Glutamatergic neuron (in vitro differentiated cells): ENCODE results near the gene IFI6. TPM values are rescaled to one million over a fixed set of nuclear protein-coding genes. Genes with fewer than 3 reads are reported as not detected.
"Not testable (repeated sequence)": the region's sequence is repeated elsewhere in the genome, so short reads cannot be mapped to it uniquely, and the experiment has no call there.

Experiments used
- DNase-seq: peaks from one replicate; pipeline ENCODE4 v3.0.0; 2022
- H3K27ac Mint-ChIP-seq: one replicate; pipeline ENCODE4 v1.8.0; 2020; ENCODE audit warnings: mild to moderate bottlenecking, mixed read lengths, inconsistent platforms; ENCODE audit not compliant: unreplicated experiment
- H3K27me3 Mint-ChIP-seq: one replicate; pipeline ENCODE4 v1.8.0; 2020; ENCODE audit warnings: mild to moderate bottlenecking, moderate library complexity, mixed read lengths, inconsistent platforms; ENCODE audit not compliant: unreplicated experiment
- H3K36me3 Mint-ChIP-seq: one replicate; pipeline ENCODE4 v1.8.0; 2020; ENCODE audit warnings: mild to moderate bottlenecking, mixed read lengths, inconsistent platforms; ENCODE audit not compliant: unreplicated experiment
- H3K4me1 Mint-ChIP-seq: one replicate; pipeline ENCODE4 v1.8.0; 2020; ENCODE audit warnings: mild to moderate bottlenecking, low read depth, mixed read lengths, inconsistent platforms; ENCODE audit not compliant: unreplicated experiment
- H3K4me3 Mint-ChIP-seq: one replicate; pipeline ENCODE4 v1.8.0; 2020; ENCODE audit warnings: mild to moderate bottlenecking, mixed read lengths, inconsistent platforms; ENCODE audit not compliant: unreplicated experiment
- H3K9me3 Mint-ChIP-seq: one replicate; pipeline ENCODE4 v1.8.0; 2020; ENCODE audit warnings: mild to moderate bottlenecking, moderate library complexity, mixed read lengths, inconsistent platforms; ENCODE audit not compliant: unreplicated experiment
- total RNA-seq: library from RNA; stranded (reverse); fragmentation: NEBNext Ultra II Directional; extraction: Animal tissue kit (Norgen Biotek cat#: 25700); gene quantifications from one replicate; pipeline ENCODE4 v1.2.1, GENCODE V29; 2021; ENCODE audit not compliant: unreplicated experiment
- TF ChIP-seq, protein P1 (sequence below): fragments of 200-600 bp; sonication (generic); IDR thresholded peaks from one replicate; pipeline ENCODE4 v1.5.0; 2021; ENCODE audit not compliant: partially characterized antibody, unreplicated experiment

Gene IFI6
- total RNA-seq, 1 donor from 2014 or later = 1.4 TPM

DNA sequence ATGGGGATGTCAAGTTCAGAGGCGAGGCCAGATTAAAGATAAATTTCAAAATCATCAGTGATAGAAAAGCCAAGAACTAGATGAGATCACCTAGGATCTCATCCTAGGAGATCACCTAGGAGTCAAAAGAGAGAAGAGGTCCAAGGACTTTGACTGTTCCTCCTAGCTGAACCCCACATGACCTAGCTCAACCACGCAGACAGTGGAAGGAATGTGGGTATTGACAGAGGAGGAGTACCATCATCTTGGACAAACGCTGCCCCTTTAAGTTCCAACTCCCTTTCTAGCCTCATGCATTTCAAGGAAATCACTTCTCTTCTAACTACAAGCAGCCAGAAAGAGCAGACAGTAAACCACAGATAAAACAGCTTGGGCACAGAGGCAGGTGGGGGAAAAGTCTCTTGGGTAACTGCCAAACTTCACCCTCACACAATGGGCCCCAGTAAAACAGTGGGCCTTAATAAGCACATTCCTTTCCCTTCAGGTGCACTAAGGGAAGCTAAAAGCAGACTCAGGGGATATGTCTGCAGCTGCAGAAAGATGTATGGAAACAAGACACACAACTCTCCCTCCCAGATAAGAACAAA lies 41.2 kb upstream of the IFI6 start:
- no peak for DNase-seq
- H3K36me3 Mint-ChIP-seq = peaks cover 5% of the 10 kb centered on the region
- TF ChIP-seq, protein P1, sequence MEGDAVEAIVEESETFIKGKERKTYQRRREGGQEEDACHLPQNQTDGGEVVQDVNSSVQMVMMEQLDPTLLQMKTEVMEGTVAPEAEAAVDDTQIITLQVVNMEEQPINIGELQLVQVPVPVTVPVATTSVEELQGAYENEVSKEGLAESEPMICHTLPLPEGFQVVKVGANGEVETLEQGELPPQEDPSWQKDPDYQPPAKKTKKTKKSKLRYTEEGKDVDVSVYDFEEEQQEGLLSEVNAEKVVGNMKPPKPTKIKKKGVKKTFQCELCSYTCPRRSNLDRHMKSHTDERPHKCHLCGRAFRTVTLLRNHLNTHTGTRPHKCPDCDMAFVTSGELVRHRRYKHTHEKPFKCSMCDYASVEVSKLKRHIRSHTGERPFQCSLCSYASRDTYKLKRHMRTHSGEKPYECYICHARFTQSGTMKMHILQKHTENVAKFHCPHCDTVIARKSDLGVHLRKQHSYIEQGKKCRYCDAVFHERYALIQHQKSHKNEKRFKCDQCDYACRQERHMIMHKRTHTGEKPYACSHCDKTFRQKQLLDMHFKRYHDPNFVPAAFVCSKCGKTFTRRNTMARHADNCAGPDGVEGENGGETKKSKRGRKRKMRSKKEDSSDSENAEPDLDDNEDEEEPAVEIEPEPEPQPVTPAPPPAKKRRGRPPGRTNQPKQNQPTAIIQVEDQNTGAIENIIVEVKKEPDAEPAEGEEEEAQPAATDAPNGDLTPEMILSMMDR = no peak
- no peaks in the 10 kb centered on the region for H3K27me3 Mint-ChIP-seq
- H3K4me1 Mint-ChIP-seq = no peaks in the 10 kb centered on the region
- H3K4me3 Mint-ChIP-seq = no peak overlapping the region
- H3K27ac Mint-ChIP-seq = no peak overlapping the region
- H3K9me3 Mint-ChIP-seq = no peaks in the 10 kb centered on the region

DNA sequence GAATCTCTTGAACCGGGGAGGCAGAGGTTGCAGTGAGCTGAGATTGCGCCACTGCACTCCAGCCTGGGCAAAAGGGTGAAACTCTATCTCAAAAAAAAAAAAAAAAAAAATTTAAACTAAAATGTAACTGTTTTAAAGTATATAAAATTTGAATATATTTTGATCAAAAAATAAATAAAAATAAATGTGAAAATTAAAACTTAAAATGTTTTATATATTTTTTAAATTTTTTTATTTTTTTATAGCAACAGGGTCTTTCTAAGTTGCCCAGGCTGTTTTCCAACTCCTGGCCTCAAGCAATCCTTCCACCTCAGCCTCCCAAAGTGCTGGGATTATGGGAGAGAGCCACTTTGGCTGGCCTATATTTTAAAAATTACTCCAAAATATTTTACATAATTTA lies 38.6 kb upstream of the IFI6 start:
- no peak for DNase-seq
- no peaks in the 10 kb centered on the region for H3K27me3 Mint-ChIP-seq
- no peaks in the 10 kb centered on the region for H3K4me1 Mint-ChIP-seq
- H3K4me3 Mint-ChIP-seq = no peak overlapping the region
- H3K27ac Mint-ChIP-seq = no peak overlapping the region
- no peaks in the 10 kb centered on the region for H3K9me3 Mint-ChIP-seq
- TF ChIP-seq, protein P1 = no peak
- no peaks in the 10 kb centered on the region for H3K36me3 Mint-ChIP-seq

DNA sequence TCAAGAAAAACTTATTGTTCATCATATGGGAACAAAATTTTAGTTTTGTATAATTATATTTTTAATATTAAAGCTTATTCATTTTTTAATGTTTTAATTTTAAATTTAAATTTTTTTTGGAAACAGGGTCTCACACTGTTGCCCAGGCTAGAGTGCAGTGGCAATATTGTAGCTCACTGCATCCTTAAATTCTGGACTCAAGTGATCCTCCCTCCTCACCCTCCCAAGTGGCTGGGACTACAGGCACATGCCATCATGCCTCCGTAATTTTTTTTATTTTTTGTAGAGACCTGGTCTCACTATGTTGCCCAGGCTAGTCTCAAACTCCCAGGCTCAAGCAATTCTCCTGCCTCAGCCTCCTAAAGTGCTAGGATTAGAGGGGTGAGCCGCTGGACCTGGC lies 33.6 kb upstream of the IFI6 start:
- H3K9me3 Mint-ChIP-seq = peaks cover 7% of the 10 kb centered on the region
- TF ChIP-seq, protein P1 = no peak
- H3K36me3 Mint-ChIP-seq = no peaks in the 10 kb centered on the region
- no peak overlapping the region for H3K4me3 Mint-ChIP-seq
- no peaks in the 10 kb centered on the region for H3K27me3 Mint-ChIP-seq
- no peak for DNase-seq
- H3K27ac Mint-ChIP-seq = no peak overlapping the region
- H3K4me1 Mint-ChIP-seq = no peaks in the 10 kb centered on the region

DNA sequence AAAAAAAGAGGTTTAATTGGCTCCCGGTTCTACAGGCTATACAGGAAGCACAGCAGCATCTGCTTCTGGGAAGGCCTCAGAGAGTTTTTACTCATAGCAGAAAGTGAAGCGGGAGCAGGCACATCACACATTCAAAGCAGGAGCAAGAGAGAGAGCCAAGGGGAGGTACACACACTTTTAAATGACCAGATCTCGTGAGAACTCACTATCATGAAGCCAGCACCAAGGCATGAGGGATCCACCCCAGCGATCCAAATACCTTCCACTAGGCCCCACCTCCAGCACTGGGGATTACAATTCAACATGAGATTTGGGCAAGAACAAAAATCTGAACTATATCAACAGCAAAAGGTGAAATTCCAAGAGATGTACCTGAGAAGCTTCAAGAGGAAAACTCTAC lies 33.0 kb upstream of the IFI6 start:
- TF ChIP-seq, protein P1 = no peak
- H3K36me3 Mint-ChIP-seq = no peaks in the 10 kb centered on the region
- no peak for DNase-seq
- no peak overlapping the region for H3K27ac Mint-ChIP-seq
- no peaks in the 10 kb centered on the region for H3K4me1 Mint-ChIP-seq
- no peak overlapping the region for H3K4me3 Mint-ChIP-seq
- no peaks in the 10 kb centered on the region for H3K27me3 Mint-ChIP-seq
- H3K9me3 Mint-ChIP-seq = peaks cover 7% of the 10 kb centered on the region

GRCh38 chr1:27696835-27697234 lies 24.8 kb upstream of the IFI6 start:
- not testable (repeated sequence) for H3K4me3 Mint-ChIP-seq, DNase-seq, H3K27ac Mint-ChIP-seq, H3K36me3 Mint-ChIP-seq, H3K4me1 Mint-ChIP-seq, H3K27me3 Mint-ChIP-seq, H3K9me3 Mint-ChIP-seq
